Activated CD8-positive, alpha-beta memory T cell treated with anti-CD3 and anti-CD28 coated beads for 4 hours (primary cell): ENCODE measurements around the gene GDPD4.

Experiments used
- DNase-seq, 2 donors: peaks; one replicate each; pipeline ENCODE4 v3.0.0-alpha.2; 2020; ENCODE audit warnings: low read depth in 2 of 2

The GDPD4 gene

GRCh38 chr11:77190331-77191075 is 111.0 kb downstream of the GDPD4 start:
- no peak for DNase-seq

- DNase-seq = no peak
Observed at GRCh38 chr11:77189588-77190210, 111.8 kb downstream of the GDPD4 start.

- DNase-seq = no peak
Observed at GRCh38 chr11:77188633-77189491, 112.6 kb downstream of the GDPD4 start.

- peak; percentile 23 to 33 for DNase-seq
Observed at GRCh38 chr11:77187776-77188632, 113.5 kb downstream of the GDPD4 start.

GRCh38 chr11:77187111-77187750 is 114.3 kb downstream of the GDPD4 start:
- DNase-seq = no peak

- no peak for DNase-seq
Observed at GRCh38 chr11:77186302-77186701, 115.2 kb downstream of the GDPD4 start.

GRCh38 chr11:77184136-77184860 is 117.2 kb downstream of the GDPD4 start:
- no peak for DNase-seq

GRCh38 chr11:77183431-77183984 is 118.0 kb downstream of the GDPD4 start:
- DNase-seq = no peak

GRCh38 chr11:77182542-77183430 is 118.7 kb downstream of the GDPD4 start:
- DNase-seq = no peak

- no peak for DNase-seq
Observed at GRCh38 chr11:77181799-77182541, 119.5 kb downstream of the GDPD4 start.

GRCh38 chr11:77181226-77181625 is 120.3 kb downstream of the GDPD4 start:
- DNase-seq = no peak

- DNase-seq = no peak
Observed at GRCh38 chr11:77180346-77180745, 121.1 kb downstream of the GDPD4 start.

GRCh38 chr11:77179681-77180080 is 121.8 kb downstream of the GDPD4 start:
- no peak for DNase-seq

- no peak for DNase-seq
Observed at GRCh38 chr11:77179048-77179447, 122.4 kb downstream of the GDPD4 start.

- DNase-seq = no peak
Observed at GRCh38 chr11:77178150-77178549, 123.3 kb downstream of the GDPD4 start.

- DNase-seq = no peak
Observed at GRCh38 chr11:77176996-77177395, 124.5 kb downstream of the GDPD4 start.

GRCh38 chr11:77175869-77176539 is 125.5 kb downstream of the GDPD4 start:
- DNase-seq = no peak
